Midbrain (tissue), 1 donor: ENCODE measurements around the gene TLCD1.
"Not testable (repeated sequence)": the region's sequence is repeated elsewhere in the genome, so short reads cannot be mapped to it uniquely, and the experiment has no call there.

Experiments used
- DNase-seq: peaks from one replicate; lab custom pipeline; 2025; lab: John Stamatoyannopoulos, UW

Gene TLCD1

GRCh38 chr17:28746611-28747050 lies 20.6 kb upstream of the TLCD1 start:
- DNase-seq, result peak; percentile 76

GRCh38 chr17:28745786-28746411 lies 19.9 kb upstream of the TLCD1 start:
- DNase-seq, result no peak

GRCh38 chr17:28744972-28745785 lies 19.1 kb upstream of the TLCD1 start:
- DNase-seq, result peak; percentile 90

GRCh38 chr17:28744104-28744971 lies 18.3 kb upstream of the TLCD1 start:
- peak; percentile 72 for DNase-seq

- DNase-seq, result peak; percentile 82
These were observed 17.4 kb upstream of the TLCD1 start, which contains the start of gene TRAF4 for GRCh38 chr17:28743243-28744103. TSS of gene TRAF4 (plus strand) at chr17:28744011. CDS start at chr17:28744113, 102 bp downstream.

GRCh38 chr17:28741358-28742349 lies 15.6 kb upstream of the TLCD1 start:
- DNase-seq, result peak; percentile 12

GRCh38 chr17:28740406-28741357 lies 14.6 kb upstream of the TLCD1 start:
- no peak for DNase-seq

GRCh38 chr17:28738680-28739384 lies 12.8 kb upstream of the TLCD1 start:
- no peak for DNase-seq

- no peak for DNase-seq
These were observed 12.0 kb upstream of the TLCD1 start for GRCh38 chr17:28737770-28738679.

GRCh38 chr17:28737316-28737715 lies 11.3 kb upstream of the TLCD1 start:
- DNase-seq, result no peak

- DNase-seq, result not testable (repeated sequence)
These were observed 10.1 kb upstream of the TLCD1 start for GRCh38 chr17:28735913-28736769.

- DNase-seq, result no peak
These were observed 9.2 kb upstream of the TLCD1 start for GRCh38 chr17:28735242-28735722.

- no peak for DNase-seq
These were observed 8.7 kb upstream of the TLCD1 start for GRCh38 chr17:28734712-28735241.

GRCh38 chr17:28733346-28733745 lies 7.3 kb upstream of the TLCD1 start:
- no peak for DNase-seq

- no peak for DNase-seq
These were observed 3.9 kb upstream of the TLCD1 start for GRCh38 chr17:28729950-28730330.
